ENCODE measurements around the gene FAM78B. TPM values are rescaled to one million over a fixed set of nuclear protein-coding genes. Genes with fewer than 3 reads are reported as not detected.
A peak's percentile ranks its signal among the peaks of the same experiment; 100 is the strongest.

The FAM78B gene
- total and polyA plus RNA-seq, 2 of the 8 experiments (the other 6 are each of a cell fraction or from before 2014, with no cell fraction given) = 2.3 to 3.6 TPM

GRCh38 chr1:166064313-166064926, 102.4 kb downstream of the FAM78B start:
- Histone ChIP-seq H2BK15ac (ENCODE audit: low read length) (no peak overlapping the region), H3K27me3 (replicated peaks in 1 of 4; ENCODE audit: control insufficient read depth in 3 of 4, extremely low read depth in 1 of 4, insufficient read depth in 3 of 4, low read length in 3 of 4) (no peaks in the 10 kb centered on the region), H3K23me2 (ENCODE audit: low read depth, low read length) (no peaks in the 10 kb centered on the region), H3K27ac (ENCODE audit: low read depth, low read length) (no peak overlapping the region), H3K9me3 (ENCODE audit: insufficient read depth in 2 of 2, low read depth in 1 of 2, low read length in 1 of 2) (no peaks in the 10 kb centered on the region), H2BK20ac (ENCODE audit: low read length) (no peak overlapping the region), H3K14ac (ENCODE audit: insufficient read length) (no peak overlapping the region), H2BK12ac (ENCODE audit: low read depth, low read length) (no peak overlapping the region), H3K4me1 (replicated peaks in 1 of 4; ENCODE audit: control insufficient read depth in 3 of 4, insufficient read depth in 4 of 4, low read length in 3 of 4) (peaks cover 0 to 2% (median 0%) of the 10 kb centered on the region in 4 experiments; a peak in 1 of 7 replicates), H2AFZ (ENCODE audit: low read length) (no peak overlapping the region), H4K91ac (replicated peaks; ENCODE audit: insufficient read length, low read length) (no peak overlapping the region), H4K8ac (ENCODE audit: extremely low read depth, insufficient read depth, low read length) (no peak overlapping the region), H3K9ac (replicated peaks in 1 of 4; ENCODE audit: extremely low read depth in 1 of 4, low read depth in 3 of 4, low read length in 3 of 4) (no peak overlapping the region), H3K36me3 (ENCODE audit: control insufficient read depth in 2 of 4, insufficient read depth in 4 of 4, low read length in 3 of 4) (no peaks in the 10 kb centered on the region), H2BK5ac (ENCODE audit: low read depth, low read length) (no peak overlapping the region), H3K79me1 (ENCODE audit: low read depth, low read length) (no peaks in the 10 kb centered on the region), H3K4me3 (ENCODE audit: extremely low read depth in 1 of 4, insufficient read depth in 2 of 4, low read depth in 3 of 4, low read length in 4 of 4) (no peak overlapping the region), H2BK120ac (replicated peaks; ENCODE audit: low read depth, low read length) (no peak overlapping the region), H4K20me1 (replicated peaks in 1 of 2; ENCODE audit: control insufficient read depth in 1 of 2, insufficient read depth in 2 of 2, low read length in 2 of 2) (no peaks in the 10 kb centered on the region), H4K5ac (ENCODE audit: insufficient read length, low read depth, low read length) (no peak overlapping the region), H3K56ac (replicated peaks; ENCODE audit: insufficient read length, low read depth, low read length) (no peak overlapping the region), H3K4ac (replicated peaks; ENCODE audit: insufficient read length, low read depth, low read length) (no peak overlapping the region), H3K18ac (ENCODE audit: extremely low read depth, low read length) (no peak overlapping the region), H3K23ac (ENCODE audit: insufficient read length) (no peak overlapping the region), H3K4me2 (ENCODE audit: insufficient read depth in 1 of 2, low read depth in 2 of 2, low read length in 2 of 2) (no peak overlapping the region), H3K79me2 (ENCODE audit: control insufficient read depth in 1 of 2, insufficient read depth in 2 of 2, low read length in 2 of 2) (no peaks in the 10 kb centered on the region), H2AK5ac (ENCODE audit: low read depth, low read length) (no peak overlapping the region)
- WGBS, 2 experiments (ENCODE audit: extremely low coverage in 1 of 2, insufficient coverage in 1 of 2, insufficient read length in 1 of 2, insufficient replicate concordance in 2 of 2, low coverage in 1 of 2, low lambda C conversion rate in 2 of 2, missing lambda C conversion rate in 1 of 2) = 84% methylated on average over 4 of the region's 4 CpGs; no CpG with 5 or more reads in 1 of the 2 experiments
- POLR2A ChIA-PET (ENCODE audit: partially characterized antibody) = no interaction called here
- TF ChIP-seq EGR1 (IDR thresholded peaks at IDR 0.05; ENCODE audit: borderline replicate concordance, low read depth, low read length) = no peak
- TF ChIP-seq TEAD4 (IDR thresholded peaks at IDR 0.05; ENCODE audit: low read depth, low read length) = 0 out of 2 replicates have a peak, but pooled peaks have one; percentile 13
- FAIRE-seq = peak; percentile 28
- CTCF ChIA-PET (ENCODE audit: partially characterized antibody) = interaction anchor here (2.4 kb wide), 1 partner anchor 13 kb away, joined by 7 read pairs; no protein-coding TSS in a partner anchor
- no peak for DNase-seq (ENCODE audit: low read depth in 1 of 2, low spot score in 2 of 2)
